PC-3 (cell line): ENCODE data around the gene TOX3. TPM values are rescaled to one million over a fixed set of nuclear protein-coding genes. Genes with fewer than 3 reads are reported as not detected.

ENCODE experiments used
- ATAC-seq: fragments of 200-7000 bp; cut with Tn5 transposase; 2 replicates; pipeline ENCODE4 v1.9.1; 2020; ENCODE audit warnings: mild to moderate bottlenecking, moderate library complexity
- BruUV-seq: library from RNA; stranded (reverse); fragments of 400-500 nt; replicated peaks from 2 replicates; lab custom pipeline; 2021; lab: Mats Ljungman, UMichigan
- CTCF ChIA-PET: fragments of 300-600 bp; sonication (Branson Sonifier 250); formaldehyde crosslinking; loops from one replicate; lab custom pipeline; 2022; ENCODE audit warnings: antibody characterized with exemption; lab: Charles Lee
- POLR2A ChIA-PET: fragments of 300-600 bp; sonication (Branson Sonifier 250); formaldehyde crosslinking; loops from one replicate; lab custom pipeline; 2022; ENCODE audit warnings: antibody characterized with exemption; ENCODE audit not compliant: unreplicated experiment; lab: Charles Lee
- DNase-seq: peaks from one replicate; pipeline ENCODE4 v3.0.0-alpha.2; 2015
- H2AFZ ChIP-seq: fragments of 300-600 bp; sonication (generic); 2 replicates; pipeline ENCODE4 v1.6.0; 2016; ENCODE audit warnings: antibody characterized with exemption, low read length
- H3F3A ChIP-seq: fragments of 300-600 bp; sonication (generic); one replicate; pipeline ENCODE4 v1.6.0; 2017; ENCODE audit warnings: antibody characterized with exemption, low read length, control low read depth, mild to moderate bottlenecking; ENCODE audit not compliant: unreplicated experiment
- H3K27ac ChIP-seq: fragments of 300-600 bp; sonication (generic); 2 replicates; pipeline ENCODE4 v1.5.1; 2016; ENCODE audit warnings: mild to moderate bottlenecking, low read length
- H3K27me3 ChIP-seq: fragments of 300-600 bp; sonication (generic); 2 replicates; pipeline ENCODE4 v1.6.1; 2016; ENCODE audit warnings: low read length, mixed read lengths
- H3K36me3 ChIP-seq: fragments of 300-600 bp; sonication (generic); 2 replicates; pipeline ENCODE4 v1.6.1; 2016; ENCODE audit warnings: low read depth, mixed run types, low read length, mixed read lengths
- H3K4me1 ChIP-seq: fragments of 300-600 bp; sonication (generic); 2 replicates; pipeline ENCODE4 v1.5.1; 2016; ENCODE audit warnings: low read length; ENCODE audit not compliant: insufficient read depth
- H3K4me2 ChIP-seq: fragments of 300-600 bp; sonication (generic); 2 replicates; pipeline ENCODE4 v1.6.0; 2016; ENCODE audit warnings: low read length
- H3K4me3 ChIP-seq: fragments of 300-600 bp; sonication (generic); 2 replicates; pipeline ENCODE4 v1.5.1; 2016; ENCODE audit warnings: mild to moderate bottlenecking, low read length, mixed read lengths
- H3K79me2 ChIP-seq: fragments of 300-600 bp; sonication (generic); 2 replicates; pipeline ENCODE4 v1.6.1; 2017; ENCODE audit warnings: low read length, mixed read lengths
- H3K9ac ChIP-seq: fragments of 300-600 bp; sonication (generic); 2 replicates; pipeline ENCODE4 v1.6.0; 2016; ENCODE audit warnings: mild to moderate bottlenecking, low read length
- H3K9me2 ChIP-seq: fragments of 300-600 bp; sonication (generic); replicated peaks from 2 replicates; pipeline ENCODE4 v1.6.1; 2016; ENCODE audit warnings: mixed run types, low read length, mixed read lengths
- H3K9me3 ChIP-seq: fragments of 300-600 bp; sonication (generic); 2 replicates; pipeline ENCODE4 v1.6.1; 2016; ENCODE audit warnings: low read length, mixed read lengths
- H4K20me1 ChIP-seq: fragments of 300-600 bp; sonication (generic); 2 replicates; pipeline ENCODE4 v1.6.1; 2016; ENCODE audit warnings: low read length, mixed read lengths
- EZH2 ChIP-seq: fragments of 300-600 bp; sonication (generic); IDR thresholded peaks from one replicate; pipeline ENCODE4 v1.6.1; 2017; ENCODE audit warnings: antibody characterized with exemption, mild to moderate bottlenecking, low read length; ENCODE audit not compliant: unreplicated experiment
- EZH2phosphoT487 ChIP-seq: fragments of 300-600 bp; sonication (generic); IDR thresholded peaks from 2 replicates; pipeline ENCODE4 v1.6.1; 2018; ENCODE audit warnings: mild to moderate bottlenecking, antibody characterized with exemption, low read length, borderline replicate concordance
- intact Hi-C: fragments of 100-400 bp; cut with micrococcal nuclease; formaldehyde crosslinking; loops from 2 replicates; pipeline ENCODE4 v1.9.0; 2023
- total RNA-seq: library from RNA; depleted of rRNA; stranded (reverse); fragments of >200 nt; gene quantifications from 2 replicates; pipeline ENCODE4 v1.2.3, GENCODE V29; 2014
- TF ChIP-seq, protein P1 (sequence below): fragments of 300-600 bp; sonication (generic); conservative IDR thresholded peaks from 2 replicates; pipeline ENCODE4 v1.5.1; 2017; ENCODE audit warnings: antibody characterized with exemption, low read depth, mild to moderate bottlenecking, low read length

Gene TOX3
- total RNA-seq, 1 experiment from 2014 or later = not detected

DNA sequence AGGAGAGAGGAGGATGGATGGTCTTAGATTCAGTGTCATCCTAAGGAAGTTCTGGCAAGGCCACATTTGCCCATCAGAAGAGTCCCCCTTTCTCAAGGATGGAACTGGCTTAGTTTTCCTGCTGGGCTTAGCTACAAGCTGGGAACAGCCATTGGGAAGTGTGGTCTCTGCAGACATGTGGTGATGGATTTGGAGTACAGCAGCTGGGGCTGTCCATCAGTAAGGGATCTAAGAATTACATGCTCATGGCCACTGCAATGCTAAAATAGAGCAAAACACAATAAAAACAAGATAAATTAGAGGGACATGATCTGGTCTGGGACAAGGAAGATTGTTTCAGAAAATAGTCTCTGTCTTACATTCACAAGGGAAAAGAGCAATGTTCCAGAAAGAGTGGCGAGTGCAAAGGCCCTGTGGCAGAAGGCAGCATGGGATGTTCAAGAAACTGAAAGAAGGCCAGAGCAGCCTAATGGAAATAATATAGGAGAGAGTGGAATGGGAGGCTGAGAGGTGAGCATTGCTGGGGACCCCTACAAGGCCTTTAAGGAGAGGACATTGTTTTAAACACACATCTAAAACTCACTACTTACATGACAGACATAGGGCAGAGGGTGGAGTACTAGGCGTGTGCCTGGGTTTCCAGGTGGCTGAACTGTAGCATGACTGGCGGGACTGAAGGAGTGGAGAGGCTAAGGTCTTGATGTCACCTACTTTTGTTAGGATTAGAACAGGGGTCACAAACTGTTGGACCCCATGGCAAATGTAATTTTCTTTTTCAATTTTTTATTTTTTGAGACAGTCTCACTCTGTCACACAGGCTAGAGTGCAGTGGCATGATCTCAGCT is 17.0 kb upstream of the TOX3 start:
- H3K27me3 ChIP-seq = no peaks in the 10 kb centered on the region
- H4K20me1 ChIP-seq = no peaks in the 10 kb centered on the region
- H3K9me2 ChIP-seq = no peaks in the 10 kb centered on the region
- intact Hi-C loops = no loop called here
- H3K9ac ChIP-seq = no peak overlapping the region
- no peaks in the 10 kb centered on the region for H3K4me1 ChIP-seq
- no peak overlapping the region for H3K4me2 ChIP-seq
- no peaks in the 10 kb centered on the region for H3K9me3 ChIP-seq
- no peak overlapping the region for H2AFZ ChIP-seq
- ChIA-PET POLR2A (no interaction called here), CTCF (no interaction called here)
- TF ChIP-seq, protein P1, sequence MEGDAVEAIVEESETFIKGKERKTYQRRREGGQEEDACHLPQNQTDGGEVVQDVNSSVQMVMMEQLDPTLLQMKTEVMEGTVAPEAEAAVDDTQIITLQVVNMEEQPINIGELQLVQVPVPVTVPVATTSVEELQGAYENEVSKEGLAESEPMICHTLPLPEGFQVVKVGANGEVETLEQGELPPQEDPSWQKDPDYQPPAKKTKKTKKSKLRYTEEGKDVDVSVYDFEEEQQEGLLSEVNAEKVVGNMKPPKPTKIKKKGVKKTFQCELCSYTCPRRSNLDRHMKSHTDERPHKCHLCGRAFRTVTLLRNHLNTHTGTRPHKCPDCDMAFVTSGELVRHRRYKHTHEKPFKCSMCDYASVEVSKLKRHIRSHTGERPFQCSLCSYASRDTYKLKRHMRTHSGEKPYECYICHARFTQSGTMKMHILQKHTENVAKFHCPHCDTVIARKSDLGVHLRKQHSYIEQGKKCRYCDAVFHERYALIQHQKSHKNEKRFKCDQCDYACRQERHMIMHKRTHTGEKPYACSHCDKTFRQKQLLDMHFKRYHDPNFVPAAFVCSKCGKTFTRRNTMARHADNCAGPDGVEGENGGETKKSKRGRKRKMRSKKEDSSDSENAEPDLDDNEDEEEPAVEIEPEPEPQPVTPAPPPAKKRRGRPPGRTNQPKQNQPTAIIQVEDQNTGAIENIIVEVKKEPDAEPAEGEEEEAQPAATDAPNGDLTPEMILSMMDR = no peak
- no peak for TF ChIP-seq EZH2phosphoT487
- TF ChIP-seq EZH2 = no peak
- no peaks in the 10 kb centered on the region for H3F3A ChIP-seq
- BruUV-seq = no TSS peak
- ATAC-seq (no peak), DNase-seq (no peak)
- H3K36me3 ChIP-seq = no peaks in the 10 kb centered on the region
- no peaks in the 10 kb centered on the region for H3K79me2 ChIP-seq
- H3K4me3 ChIP-seq = no peak overlapping the region
- no peak overlapping the region for H3K27ac ChIP-seq

DNA sequence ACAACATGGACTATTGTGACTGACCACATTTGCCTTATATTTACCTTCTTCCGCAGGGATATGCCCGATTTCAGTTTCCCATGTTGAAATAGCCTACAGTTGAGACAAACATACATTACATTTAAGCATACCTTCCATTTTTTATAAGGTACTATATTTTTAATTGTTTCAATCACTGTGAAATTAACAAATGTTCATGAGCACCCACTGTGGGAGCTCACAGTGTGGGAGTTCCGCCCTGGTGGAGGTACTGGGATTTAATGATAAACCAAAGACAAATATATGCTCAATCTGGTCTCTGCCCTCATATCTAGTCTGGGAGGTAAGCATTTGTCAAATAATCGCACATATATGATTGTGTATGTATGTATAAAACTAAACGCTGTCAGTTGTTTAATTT is 15.8 kb upstream of the TOX3 start:
- no peaks in the 10 kb centered on the region for H4K20me1 ChIP-seq
- no peaks in the 10 kb centered on the region for H3K9me2 ChIP-seq
- no peaks in the 10 kb centered on the region for H3K9me3 ChIP-seq
- no TSS peak for BruUV-seq
- DNase-seq (no peak), ATAC-seq (no peak)
- H3K9ac ChIP-seq = no peak overlapping the region
- intact Hi-C loops = no loop called here
- no peaks in the 10 kb centered on the region for H3K36me3 ChIP-seq
- ChIA-PET POLR2A (no interaction called here), CTCF (no interaction called here)
- no peaks in the 10 kb centered on the region for H3K79me2 ChIP-seq
- H3K27ac ChIP-seq = no peak overlapping the region
- TF ChIP-seq EZH2 (no peak), EZH2phosphoT487 (no peak)
- TF ChIP-seq, protein P1 = no peak
- no peak overlapping the region for H3K4me3 ChIP-seq
- no peaks in the 10 kb centered on the region for H3F3A ChIP-seq
- H2AFZ ChIP-seq = no peak overlapping the region
- H3K27me3 ChIP-seq = no peaks in the 10 kb centered on the region
- H3K4me2 ChIP-seq = no peak overlapping the region
- H3K4me1 ChIP-seq = no peaks in the 10 kb centered on the region
